Astrocyte of the spinal cord (primary cell): ENCODE measurements around the gene CRIM1.

Experiments
- DNase-seq: peaks from one replicate; pipeline ENCODE4 v3.0.0; 2011; ENCODE audit warnings: low read depth, low spot score
- H3K4me3 ChIP-seq: 2 replicates; pipeline ENCODE4 v1.5.1; 2011; ENCODE audit warnings: low read depth, mild to moderate bottlenecking, low read length, moderate library complexity
- CTCF ChIP-seq: IDR thresholded peaks from 2 replicates; pipeline ENCODE4 v1.5.1; 2012; ENCODE audit warnings: low read depth, mild to moderate bottlenecking, low read length, inconsistent platforms
- in situ Hi-C: cut with HindIII; loops from 2 replicates; pipeline ENCODE4 v1.10.0; 2017; ENCODE audit warnings: low sequenced_read_pairs

Gene CRIM1

GRCh38 chr2:36479406-36479805 is 123.8 kb downstream of the CRIM1 start:
- DNase-seq: no peak
- no peak overlapping the region for H3K4me3 ChIP-seq
- TF ChIP-seq CTCF: no peak
- in situ Hi-C loops: no loop called here

- DNase-seq: no peak
- H3K4me3 ChIP-seq: no peak overlapping the region
- in situ Hi-C loops: no loop called here
- TF ChIP-seq CTCF: no peak
These were observed 124.5 kb downstream of the CRIM1 start for GRCh38 chr2:36480028-36480427.

GRCh38 chr2:36480636-36481035 is 125.1 kb downstream of the CRIM1 start:
- TF ChIP-seq CTCF: no peak

GRCh38 chr2:36481709-36482108 is 126.1 kb downstream of the CRIM1 start:
- in situ Hi-C loops: no loop called here
- DNase-seq: no peak
- H3K4me3 ChIP-seq: no peak overlapping the region
- TF ChIP-seq CTCF: no peak

More at GRCh38 chr2:36480636-36481035, 125.1 kb downstream of the CRIM1 start:
- in situ Hi-C loops: no loop called here
- no peak overlapping the region for H3K4me3 ChIP-seq
- no peak for DNase-seq

- no peak for TF ChIP-seq CTCF
- H3K4me3 ChIP-seq: no peak overlapping the region
- in situ Hi-C loops: no loop called here
- peak; percentile 76 for DNase-seq
These were observed 127.1 kb downstream of the CRIM1 start for GRCh38 chr2:36482576-36483214.

- in situ Hi-C loops: no loop called here
- no peak for DNase-seq
- H3K4me3 ChIP-seq: no peak overlapping the region
- TF ChIP-seq CTCF: no peak
These were observed 127.7 kb downstream of the CRIM1 start for GRCh38 chr2:36483290-36483689.
